Right atrium auricular region (tissue), 2 donors: Measurements from ENCODE around the gene PLXDC2. TPM values are rescaled to one million over a fixed set of nuclear protein-coding genes. Genes with fewer than 3 reads are reported as not detected.

Experiments
- DNase-seq: peaks from one replicate; pipeline ENCODE4 v3.0.0-alpha.2; 2019; ENCODE audit warnings: low spot score
- H3K27ac ChIP-seq, 2 donors: fragments of 200-600 bp; sonication (generic); 1 replicate in 1 of 2; 2 replicates in 1 of 2; pipeline ENCODE4 v1.5.1; 2016 to 2019
- H3K27me3 ChIP-seq, 2 donors: fragments of 200-600 bp; sonication (generic); one replicate each; pipeline versions ENCODE4 v1.5.1 to v1.6.0; 2017 to 2019
- H3K36me3 ChIP-seq: fragments of 200-600 bp; sonication (generic); one replicate; pipeline ENCODE4 v1.5.1; 2016
- H3K4me1 ChIP-seq, 2 donors: fragments of 200-600 bp; sonication (generic); one replicate each; pipeline versions ENCODE4 v1.5.1 to v1.6.0; 2017 to 2019
- H3K4me3 ChIP-seq, 2 donors: fragments of 200-600 bp; sonication (generic); 1 replicate in 1 of 2; 2 replicates in 1 of 2; pipeline ENCODE4 v1.5.1; 2017 to 2019; ENCODE audit warnings: mild to moderate bottlenecking in 1 of 2, moderate library complexity in 1 of 2
- H3K9me3 ChIP-seq, 2 donors: fragments of 200-600 bp; sonication (generic); one replicate each; pipeline ENCODE4 v1.5.1; 2019
- CTCF ChIP-seq, 2 donors: fragments of 200-600 bp; sonication (generic); IDR thresholded peaks; one replicate each; pipeline ENCODE4 v1.5.1; 2019; ENCODE audit warnings: antibody characterized with exemption in 2 of 2
- total RNA-seq, 2 donors: library from RNA; depleted of rRNA; stranded (reverse); fragments of >200 nt; gene quantifications; one replicate each; pipeline ENCODE4 v1.1.0, GENCODE V29; 2016

The PLXDC2 gene
- total RNA-seq, 2 donors from 2014 or later, result 24.0 to 43.6 TPM

DNA sequence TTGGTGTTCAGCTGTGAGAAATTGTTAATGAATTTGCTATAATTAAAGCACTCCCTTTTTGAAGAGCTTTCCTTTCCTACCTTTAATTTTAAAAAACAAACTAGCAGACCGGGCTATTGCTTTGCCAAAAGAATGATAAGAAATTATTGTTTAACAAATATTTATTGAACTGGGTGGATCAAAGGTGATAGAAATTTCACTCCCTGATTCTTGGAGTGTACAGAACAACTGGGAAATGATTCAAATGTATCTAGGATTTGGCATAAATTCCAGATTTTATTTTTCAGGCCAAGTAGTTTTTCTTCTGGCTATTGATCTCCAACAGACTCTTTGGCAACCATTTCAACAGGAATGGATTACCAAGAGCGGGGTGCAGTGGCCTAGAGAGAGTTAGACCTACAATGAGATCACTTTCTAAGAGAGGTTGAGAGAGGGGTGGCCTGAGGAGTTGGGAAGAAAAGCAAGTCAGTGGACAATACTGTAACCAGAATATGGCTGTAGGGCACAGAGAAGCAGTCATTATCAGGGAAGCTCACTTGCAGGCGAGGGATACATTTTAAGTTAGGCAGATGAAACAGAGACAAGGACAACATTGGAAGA, 71.9 kb downstream of the PLXDC2 start:
- DNase-seq, result no peak
- Histone ChIP-seq H3K27ac (no peak overlapping the region), H3K36me3 (no peaks in the 10 kb centered on the region), H3K4me3 (no peak overlapping the region), H3K27me3 (no peaks in the 10 kb centered on the region), H3K4me1 (peaks cover 0 to 15% of the 10 kb centered on the region in 2 donors), H3K9me3 (no peaks in the 10 kb centered on the region)
- TF ChIP-seq CTCF (IDR thresholded peaks at IDR 0.05), result no peak

DNA sequence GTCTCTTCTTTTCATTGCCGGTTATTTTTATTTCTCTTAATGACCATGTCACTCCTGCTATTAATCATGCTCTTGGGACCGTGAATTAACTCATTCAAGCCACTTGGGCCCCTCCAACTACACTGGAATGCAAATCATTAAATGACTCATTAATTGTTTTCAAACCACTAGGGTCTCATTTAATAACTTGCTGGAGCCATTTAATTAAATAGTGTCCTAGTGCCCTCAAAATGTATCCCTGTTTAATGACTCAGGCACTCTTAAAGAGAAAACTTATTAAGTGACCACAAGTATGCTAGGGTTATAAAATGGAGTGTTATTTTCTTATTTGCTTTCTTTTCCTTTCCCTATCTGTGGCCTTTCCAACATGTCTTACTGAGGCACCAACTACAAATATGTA, 73.0 kb downstream of the PLXDC2 start:
- H3K27ac ChIP-seq, result no peak overlapping the region
- no peaks in the 10 kb centered on the region for H3K9me3 ChIP-seq
- no peak for TF ChIP-seq CTCF (IDR thresholded peaks at IDR 0.05)
- no peaks in the 10 kb centered on the region for H3K27me3 ChIP-seq
- no peak overlapping the region for H3K4me3 ChIP-seq
- no peak for DNase-seq
- H3K4me1 ChIP-seq, result peaks cover 0 to 15% of the 10 kb centered on the region in 2 donors
- no peaks in the 10 kb centered on the region for H3K36me3 ChIP-seq

GRCh38 chr10:19891429-19891828, 75.2 kb downstream of the PLXDC2 start:
- no peak for DNase-seq
- no peak overlapping the region for H3K27ac ChIP-seq
- peaks cover 0 to 15% of the 10 kb centered on the region in 2 donors for H3K4me1 ChIP-seq
- no peaks in the 10 kb centered on the region for H3K27me3 ChIP-seq
- H3K4me3 ChIP-seq, result no peak overlapping the region
- no peak for TF ChIP-seq CTCF (IDR thresholded peaks at IDR 0.05)
- H3K9me3 ChIP-seq, result no peaks in the 10 kb centered on the region
- no peaks in the 10 kb centered on the region for H3K36me3 ChIP-seq

DNA sequence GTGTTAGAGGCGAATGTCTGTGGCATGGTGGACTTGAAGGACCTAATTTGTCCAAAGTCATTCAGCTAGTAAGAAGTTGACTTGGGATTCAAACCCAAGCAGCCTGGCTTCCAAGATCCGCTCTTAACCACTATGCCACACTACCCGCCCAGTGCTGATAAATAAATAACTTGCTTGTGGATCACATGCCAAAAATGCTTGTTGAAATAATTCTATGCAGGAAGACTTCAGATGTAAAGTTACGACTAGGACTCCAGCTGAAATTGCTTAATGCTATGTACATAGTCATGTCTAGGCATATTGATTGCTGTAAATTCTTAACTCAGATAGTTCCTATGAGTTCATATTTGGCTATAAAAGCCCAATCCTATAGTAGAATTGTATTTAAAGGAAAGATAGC, 76.0 kb downstream of the PLXDC2 start:
- Histone ChIP-seq H3K27me3 (no peaks in the 10 kb centered on the region), H3K27ac (no peak overlapping the region), H3K9me3 (no peaks in the 10 kb centered on the region), H3K4me1 (peaks cover 0 to 15% of the 10 kb centered on the region in 2 donors), H3K4me3 (no peak overlapping the region), H3K36me3 (no peaks in the 10 kb centered on the region)
- no peak for TF ChIP-seq CTCF (IDR thresholded peaks at IDR 0.05)
- no peak for DNase-seq

- Histone ChIP-seq H3K4me3 (no peak overlapping the region), H3K27me3 (no peaks in the 10 kb centered on the region), H3K9me3 (no peaks in the 10 kb centered on the region), H3K4me1 (peaks cover 0 to 15% of the 10 kb centered on the region in 2 donors), H3K36me3 (no peaks in the 10 kb centered on the region), H3K27ac (no peak overlapping the region)
- TF ChIP-seq CTCF (IDR thresholded peaks at IDR 0.05), result no peak
- DNase-seq, result no peak
These were observed 76.4 kb downstream of the PLXDC2 start for GRCh38 chr10:19892677-19893076.

- Histone ChIP-seq H3K27me3 (no peaks in the 10 kb centered on the region), H3K27ac (no peak overlapping the region), H3K36me3 (no peaks in the 10 kb centered on the region), H3K9me3 (no peaks in the 10 kb centered on the region), H3K4me3 (no peak overlapping the region), H3K4me1 (peaks cover 0 to 15% of the 10 kb centered on the region in 2 donors)
- TF ChIP-seq CTCF (IDR thresholded peaks at IDR 0.05), result no peak
- no peak for DNase-seq
These were observed 79.3 kb downstream of the PLXDC2 start for GRCh38 chr10:19895500-19895899.
